ENCODE results near the gene INTS1.

The INTS1 gene

DNA sequence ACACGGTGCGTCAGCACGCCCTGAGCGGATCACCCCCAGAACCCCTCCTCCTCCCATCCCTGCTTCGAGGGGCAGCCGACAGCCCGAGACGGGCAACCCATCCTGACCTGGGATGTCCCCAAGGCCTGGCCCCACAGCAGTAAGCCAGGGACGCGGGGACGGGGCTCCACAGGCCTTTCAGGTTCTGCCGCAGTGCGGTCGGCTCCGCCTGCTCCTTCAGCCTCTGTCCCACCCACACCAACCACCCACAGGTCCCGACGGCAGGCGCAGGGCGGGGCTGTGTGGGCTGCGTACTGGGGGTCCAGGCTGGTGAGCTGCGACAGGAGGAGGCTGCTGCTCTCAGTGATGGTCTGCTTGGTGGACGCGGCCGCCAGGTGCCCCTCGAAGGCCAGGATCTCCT is 16.7 kb downstream of the INTS1 start:
- Mint-ChIP-seq H3K4me1 (ENCODE audit: low read depth) (no peaks in the 10 kb centered on the region), H3K36me3 (ENCODE audit: low read depth) (peaks cover 100% of the 10 kb centered on the region), H3K4me3 (no peak overlapping the region), H3K27me3 (no peaks in the 10 kb centered on the region), H3K9me3 (no peaks in the 10 kb centered on the region), H3K27ac (no peak overlapping the region)
- intact Hi-C loops (cut with micrococcal nuclease) = no loop called here

DNA sequence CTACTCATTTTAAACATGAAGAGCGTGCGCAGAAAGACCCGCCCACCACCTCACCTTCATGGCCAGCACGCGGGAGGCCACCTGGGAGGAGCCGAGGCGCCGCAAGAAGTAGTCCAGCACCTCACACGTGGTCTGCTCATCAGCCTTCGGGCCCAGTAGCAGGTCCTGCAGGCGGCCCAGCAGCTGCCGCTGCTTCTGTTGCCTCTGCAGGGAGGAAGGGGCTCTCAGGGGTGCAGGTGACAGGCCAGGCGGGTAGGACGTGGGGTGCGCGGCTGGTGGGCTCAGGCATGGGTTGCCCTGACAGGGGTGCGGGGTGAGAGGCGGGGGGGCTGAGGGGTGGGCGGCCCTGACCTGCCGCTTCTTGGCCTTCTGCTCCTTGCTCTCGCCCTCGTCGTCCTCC is 17.6 kb downstream of the INTS1 start:
- intact Hi-C loops (cut with micrococcal nuclease) = no loop called here
- Mint-ChIP-seq H3K27ac (no peak overlapping the region), H3K4me3 (no peak overlapping the region), H3K9me3 (no peaks in the 10 kb centered on the region), H3K4me1 (ENCODE audit: low read depth) (no peaks in the 10 kb centered on the region), H3K36me3 (ENCODE audit: low read depth) (peaks cover 100% of the 10 kb centered on the region), H3K27me3 (no peaks in the 10 kb centered on the region)

DNA sequence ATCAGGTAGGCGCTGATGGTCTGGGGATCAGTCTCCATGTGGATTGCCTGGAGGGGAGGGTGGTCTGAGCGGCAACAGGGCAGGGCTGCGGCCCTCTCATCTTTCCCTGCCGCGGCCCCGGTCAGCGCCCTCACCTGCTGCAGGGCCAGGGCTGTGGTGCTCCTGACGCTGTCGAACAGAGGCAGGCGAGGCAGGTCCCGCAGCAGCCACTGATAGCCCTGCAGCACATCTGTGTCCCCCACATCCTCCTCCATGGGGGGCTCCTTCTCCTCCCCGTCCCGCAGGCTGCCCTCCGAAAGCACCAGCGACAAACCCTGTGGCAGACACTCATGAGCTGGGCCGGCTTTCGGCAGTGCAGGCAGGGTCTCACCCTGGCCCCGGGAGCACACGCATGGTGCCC is 19.0 kb downstream of the INTS1 start:
- no peaks in the 10 kb centered on the region for H3K9me3 Mint-ChIP-seq
- no peak overlapping the region for H3K4me3 Mint-ChIP-seq
- no peaks in the 10 kb centered on the region for H3K27me3 Mint-ChIP-seq
- no peaks in the 10 kb centered on the region for H3K4me1 Mint-ChIP-seq (ENCODE audit: low read depth)
- H3K36me3 Mint-ChIP-seq (ENCODE audit: low read depth) = peaks cover 100% of the 10 kb centered on the region
- H3K27ac Mint-ChIP-seq = no peak overlapping the region
- intact Hi-C loops (cut with micrococcal nuclease) = no loop called here

DNA sequence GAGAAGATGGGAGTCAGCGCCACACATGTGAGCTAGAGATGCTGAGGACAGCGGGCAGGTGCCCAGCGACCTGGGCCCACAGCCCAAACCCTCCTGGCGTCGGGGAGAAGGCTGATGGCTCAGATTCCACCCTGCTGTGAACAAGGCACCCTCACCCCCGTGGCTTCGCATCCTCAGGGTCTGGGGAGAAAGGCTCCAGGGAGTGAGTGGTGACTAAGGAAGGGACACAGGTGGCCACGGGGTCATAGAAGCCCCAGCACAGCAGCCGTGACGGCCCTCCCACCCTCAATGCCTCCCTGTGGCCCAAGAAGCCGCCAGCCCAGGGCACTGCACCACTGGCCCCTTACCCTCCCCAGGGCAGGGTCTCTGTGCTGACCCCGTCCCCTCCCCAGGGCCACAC is 19.6 kb downstream of the INTS1 start:
- Mint-ChIP-seq H3K27ac (no peak overlapping the region), H3K4me3 (no peak overlapping the region), H3K9me3 (no peaks in the 10 kb centered on the region), H3K27me3 (no peaks in the 10 kb centered on the region), H3K4me1 (ENCODE audit: low read depth) (no peaks in the 10 kb centered on the region), H3K36me3 (ENCODE audit: low read depth) (peaks cover 100% of the 10 kb centered on the region)
- intact Hi-C loops (cut with micrococcal nuclease) = no loop called here

DNA sequence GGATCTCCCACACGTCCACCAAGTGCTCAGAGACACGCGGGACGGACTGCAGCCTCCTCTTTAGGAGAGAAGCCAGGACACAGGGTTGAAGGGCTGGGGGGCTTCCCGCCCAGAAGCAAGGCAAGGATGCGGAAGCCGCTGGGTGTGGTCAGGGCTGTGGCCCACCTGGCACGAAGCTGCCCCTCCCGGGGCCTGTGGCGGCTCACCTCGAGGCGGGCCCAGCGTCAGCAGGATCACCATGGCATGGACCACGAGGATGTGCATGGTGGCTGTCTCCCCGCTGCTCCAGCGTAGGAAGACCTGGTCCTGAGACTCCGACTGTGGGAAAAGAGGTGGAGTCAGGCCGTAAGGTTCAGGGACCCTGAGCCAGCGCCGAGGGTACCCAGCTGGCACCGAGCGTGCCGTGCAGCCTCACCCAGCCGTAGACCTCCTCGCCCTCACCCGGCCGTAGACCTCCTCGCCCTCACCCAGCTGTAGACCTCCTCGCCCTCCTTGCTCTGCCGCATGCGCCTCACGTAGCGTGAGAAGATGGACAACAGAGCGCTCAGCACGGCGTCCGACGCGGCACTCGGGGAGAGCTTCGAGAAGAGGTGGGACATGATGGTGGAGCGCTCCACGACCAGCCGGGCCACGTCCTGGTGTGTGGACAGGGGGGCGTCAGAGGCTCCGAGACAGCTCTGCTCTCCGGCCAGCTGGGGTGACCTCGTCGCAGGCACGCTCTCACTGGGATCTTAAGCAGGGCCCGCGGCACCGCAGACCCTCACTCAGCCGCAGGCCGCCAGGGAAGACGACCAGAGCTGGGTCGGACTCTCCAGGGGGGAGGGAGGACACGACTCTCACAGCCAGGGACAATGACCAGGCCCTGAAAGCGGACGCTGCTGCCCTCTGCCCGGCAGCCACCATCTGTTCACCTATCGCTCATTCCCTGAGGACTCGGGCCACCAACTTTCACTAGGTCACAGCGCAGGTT is 20.4 kb downstream of the INTS1 start:
- Mint-ChIP-seq H3K27me3 (no peaks in the 10 kb centered on the region), H3K4me3 (no peak overlapping the region), H3K4me1 (ENCODE audit: low read depth) (no peaks in the 10 kb centered on the region), H3K27ac (no peak overlapping the region), H3K36me3 (ENCODE audit: low read depth) (peaks cover 100% of the 10 kb centered on the region), H3K9me3 (no peaks in the 10 kb centered on the region)
- intact Hi-C loops (cut with micrococcal nuclease) = no loop called here

DNA sequence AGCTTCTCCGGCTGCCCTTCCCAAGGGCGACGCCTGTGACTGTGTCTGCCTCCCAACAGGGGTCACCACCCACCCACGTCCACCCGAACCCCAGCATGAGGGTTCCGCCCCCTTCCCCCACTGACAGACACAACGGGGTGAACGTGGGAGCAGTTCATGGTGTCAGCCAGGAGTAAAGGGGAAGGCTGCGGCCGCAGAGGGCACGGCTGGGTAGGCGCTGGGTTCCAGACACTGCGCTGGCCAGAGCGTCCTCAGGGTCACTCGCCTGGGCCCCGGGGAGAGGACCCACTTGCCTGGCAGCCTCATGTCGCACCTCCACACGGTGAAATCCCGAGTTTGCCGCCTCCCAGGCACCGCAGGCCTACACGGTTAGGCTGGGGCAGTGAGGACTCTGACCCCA is 21.1 kb downstream of the INTS1 start:
- Mint-ChIP-seq H3K4me3 (no peak overlapping the region), H3K4me1 (ENCODE audit: low read depth) (no peaks in the 10 kb centered on the region), H3K9me3 (no peaks in the 10 kb centered on the region), H3K36me3 (ENCODE audit: low read depth) (peaks cover 100% of the 10 kb centered on the region), H3K27me3 (no peaks in the 10 kb centered on the region), H3K27ac (no peak overlapping the region)
- intact Hi-C loops (cut with micrococcal nuclease) = no loop called here

DNA sequence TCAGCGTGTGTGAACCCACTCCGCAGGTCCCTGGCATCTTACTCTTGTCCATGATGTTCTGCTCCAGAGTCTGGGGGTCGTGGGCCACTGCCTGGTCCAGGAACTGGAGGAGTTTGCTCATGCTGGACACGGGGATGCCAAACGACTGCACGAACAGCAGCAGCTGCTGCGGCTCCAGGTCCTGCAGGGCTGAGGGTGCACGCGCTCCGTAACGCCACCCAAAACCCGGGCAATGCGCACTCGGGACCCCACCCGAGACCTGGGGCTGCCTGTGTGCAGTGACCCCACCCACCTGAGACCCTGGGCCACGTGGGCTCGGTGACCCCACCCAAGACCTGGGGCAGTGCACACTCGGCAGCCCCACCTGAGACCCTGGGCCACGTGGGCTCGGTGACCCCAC is 22.9 kb downstream of the INTS1 start:
- H3K36me3 Mint-ChIP-seq (ENCODE audit: low read depth) = peaks cover 100% of the 10 kb centered on the region
- no peaks in the 10 kb centered on the region for H3K27me3 Mint-ChIP-seq
- no peaks in the 10 kb centered on the region for H3K4me1 Mint-ChIP-seq (ENCODE audit: low read depth)
- H3K4me3 Mint-ChIP-seq = no peak overlapping the region
- intact Hi-C loops (cut with micrococcal nuclease) = no loop called here
- H3K27ac Mint-ChIP-seq = no peak overlapping the region
- no peaks in the 10 kb centered on the region for H3K9me3 Mint-ChIP-seq

DNA sequence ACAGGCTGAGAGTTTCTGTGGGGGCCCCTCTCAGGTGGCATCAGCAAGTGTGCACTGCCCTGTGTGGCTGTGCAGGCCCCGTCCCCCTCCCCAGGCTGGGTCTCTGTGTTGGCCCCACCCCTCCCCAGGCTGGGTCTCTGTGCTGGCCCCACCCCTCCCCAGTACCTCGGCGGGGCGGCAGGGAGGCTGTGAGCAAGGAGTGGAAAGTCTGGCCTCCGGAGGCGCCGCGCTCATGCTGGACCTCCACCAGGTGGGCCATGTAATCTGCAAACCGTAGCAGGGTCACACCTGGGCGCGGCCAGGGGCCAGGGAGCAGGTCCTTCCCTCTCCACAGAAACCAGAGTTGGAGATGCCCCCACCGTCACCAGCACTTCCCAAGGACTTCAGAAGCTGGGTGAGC is 23.5 kb downstream of the INTS1 start:
- Mint-ChIP-seq H3K27me3 (no peaks in the 10 kb centered on the region), H3K4me1 (ENCODE audit: low read depth) (no peaks in the 10 kb centered on the region), H3K4me3 (no peak overlapping the region), H3K27ac (no peak overlapping the region), H3K9me3 (no peaks in the 10 kb centered on the region), H3K36me3 (ENCODE audit: low read depth) (peaks cover 100% of the 10 kb centered on the region)
- intact Hi-C loops (cut with micrococcal nuclease) = no loop called here

DNA sequence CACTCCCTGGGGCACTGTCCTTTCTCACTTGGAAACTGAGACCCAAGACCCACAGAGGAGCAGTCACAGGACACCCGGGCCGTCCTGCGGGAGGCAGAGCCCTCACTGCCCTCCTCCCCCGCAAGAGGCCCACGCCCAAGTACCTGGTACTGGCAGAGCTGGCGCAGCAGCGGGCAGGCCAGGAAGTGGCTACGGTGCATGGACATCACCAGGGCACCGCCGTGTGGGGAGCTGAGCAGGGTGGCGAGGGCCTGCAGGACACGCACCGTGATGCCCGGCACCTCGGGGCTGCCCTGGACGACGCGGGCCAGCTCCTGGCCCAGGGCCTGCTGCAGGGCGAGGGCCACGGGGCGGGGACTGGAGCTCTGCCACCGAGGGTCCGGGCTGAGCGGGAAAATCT is 24.9 kb downstream of the INTS1 start:
- Mint-ChIP-seq H3K27me3 (no peaks in the 10 kb centered on the region), H3K9me3 (no peaks in the 10 kb centered on the region), H3K4me1 (ENCODE audit: low read depth) (no peaks in the 10 kb centered on the region), H3K36me3 (ENCODE audit: low read depth) (peaks cover 100% of the 10 kb centered on the region), H3K27ac (no peak overlapping the region), H3K4me3 (no peak overlapping the region)
- intact Hi-C loops (cut with micrococcal nuclease) = loop anchor here (10.0 kb wide), 1 partner anchor 254 kb away; no protein-coding TSS in a partner anchor

DNA sequence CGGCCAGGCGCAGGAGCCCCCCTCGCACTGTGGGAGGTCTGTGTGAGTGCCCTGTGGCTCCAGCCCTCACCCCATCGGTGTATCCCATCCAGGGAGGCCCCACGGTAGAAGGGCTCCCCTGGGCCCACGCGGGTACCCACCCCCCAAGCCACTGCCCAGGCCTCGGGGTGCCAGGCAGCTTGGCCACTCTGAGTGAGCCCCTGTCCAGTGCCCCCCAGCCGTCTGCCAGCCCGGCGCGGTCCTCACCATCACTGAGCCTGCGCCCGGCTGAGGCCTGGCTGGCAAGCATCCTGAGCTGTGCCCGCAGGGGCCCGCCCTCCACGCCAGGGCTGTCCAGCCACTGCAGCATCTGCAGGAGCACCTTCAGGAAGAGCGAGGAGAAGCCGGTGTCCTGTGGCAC is 25.7 kb downstream of the INTS1 start:
- Mint-ChIP-seq H3K36me3 (ENCODE audit: low read depth) (peaks cover 99% of the 10 kb centered on the region), H3K9me3 (no peaks in the 10 kb centered on the region), H3K4me3 (no peak overlapping the region), H3K4me1 (ENCODE audit: low read depth) (peaks cover 5% of the 10 kb centered on the region), H3K27ac (no peak overlapping the region), H3K27me3 (no peaks in the 10 kb centered on the region)
- intact Hi-C loops (cut with micrococcal nuclease) = loop anchor here (10.0 kb wide), 1 partner anchor 254 kb away; no protein-coding TSS in a partner anchor

DNA sequence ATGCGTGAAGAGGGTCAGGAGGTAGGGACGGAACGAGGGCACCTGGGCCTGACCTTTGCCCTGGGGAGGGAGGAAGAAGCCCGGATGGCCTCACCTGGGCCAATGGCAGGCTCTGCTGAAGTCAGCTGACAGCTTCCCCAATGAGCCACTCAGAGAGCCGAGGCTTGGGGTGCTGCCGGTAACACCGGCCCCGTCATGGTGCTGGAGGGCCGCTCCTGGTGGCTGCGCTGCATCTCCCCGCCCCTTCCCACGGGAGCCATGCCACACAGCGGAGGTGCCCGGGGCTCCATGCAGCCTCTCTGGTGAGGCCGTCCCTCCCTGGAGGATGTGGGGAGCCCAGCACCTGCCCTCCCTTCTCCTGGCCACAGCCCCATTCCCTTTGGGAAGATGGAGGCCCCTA is 27.3 kb downstream of the INTS1 start:
- H3K27me3 Mint-ChIP-seq = no peaks in the 10 kb centered on the region

DNA sequence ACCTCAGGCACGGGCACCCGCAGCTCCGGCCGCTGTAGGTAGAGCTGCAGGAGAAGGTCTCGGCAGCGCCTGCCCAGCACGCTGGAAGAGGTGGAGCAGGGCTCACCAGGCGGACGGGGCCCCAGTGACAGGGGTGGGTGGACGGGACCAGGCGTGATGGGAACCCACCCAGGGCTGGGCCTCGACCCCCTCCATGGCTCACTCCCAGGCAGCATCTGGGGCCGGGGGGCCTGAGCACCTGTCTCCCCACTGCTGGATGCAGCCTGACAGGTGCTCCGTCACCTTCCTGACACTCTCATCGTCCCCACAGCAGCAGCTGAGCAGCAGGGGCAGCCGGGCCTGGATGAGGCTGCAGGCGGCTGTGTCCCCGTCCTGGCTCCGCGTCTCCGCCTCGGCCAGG is 28.2 kb downstream of the INTS1 start:
- Mint-ChIP-seq H3K4me3 (no peak overlapping the region), H3K27me3 (no peaks in the 10 kb centered on the region), H3K9me3 (no peaks in the 10 kb centered on the region), H3K4me1 (ENCODE audit: low read depth) (peaks cover 5% of the 10 kb centered on the region), H3K36me3 (ENCODE audit: low read depth) (peaks cover 99% of the 10 kb centered on the region), H3K27ac (no peak overlapping the region)
- intact Hi-C loops (cut with micrococcal nuclease) = loop anchor here (10.0 kb wide), 1 partner anchor 251 kb away; no protein-coding TSS in a partner anchor

More for the DNA sequence above, 27.3 kb downstream of the INTS1 start:
- Mint-ChIP-seq H3K4me3 (no peak overlapping the region), H3K27ac (no peak overlapping the region), H3K9me3 (no peaks in the 10 kb centered on the region), H3K4me1 (ENCODE audit: low read depth) (peaks cover 5% of the 10 kb centered on the region), H3K36me3 (ENCODE audit: low read depth) (peaks cover 99% of the 10 kb centered on the region)
- intact Hi-C loops (cut with micrococcal nuclease) = loop anchor here (10.0 kb wide), 1 partner anchor 252 kb away; no protein-coding TSS in a partner anchor

DNA sequence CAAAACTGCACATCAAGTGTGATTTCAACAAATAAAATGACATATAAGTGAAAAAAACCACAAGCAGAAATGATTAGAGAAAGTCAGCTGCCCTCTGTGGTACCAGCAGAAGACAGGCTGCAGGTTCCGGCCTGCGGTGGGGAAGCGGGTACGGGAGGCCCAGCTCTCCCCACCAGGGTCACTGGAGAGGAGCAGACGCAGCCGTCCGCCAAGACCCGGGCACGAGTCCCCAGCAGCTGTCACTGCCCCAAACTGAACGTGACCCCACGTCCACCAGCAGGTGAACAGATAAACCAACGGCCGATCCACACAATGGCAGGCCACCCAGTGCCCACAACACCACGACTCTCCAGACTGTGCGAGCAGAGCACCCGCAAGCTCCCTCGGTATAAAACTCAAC is 28.8 kb downstream of the INTS1 start:
- intact Hi-C loops (cut with micrococcal nuclease) = loop anchor here (10.0 kb wide), 1 partner anchor 251 kb away; no protein-coding TSS in a partner anchor
- Mint-ChIP-seq H3K4me1 (ENCODE audit: low read depth) (peaks cover 5% of the 10 kb centered on the region), H3K36me3 (ENCODE audit: low read depth) (peaks cover 99% of the 10 kb centered on the region), H3K27ac (no peak overlapping the region), H3K4me3 (no peak overlapping the region), H3K9me3 (no peaks in the 10 kb centered on the region), H3K27me3 (no peaks in the 10 kb centered on the region)

DNA sequence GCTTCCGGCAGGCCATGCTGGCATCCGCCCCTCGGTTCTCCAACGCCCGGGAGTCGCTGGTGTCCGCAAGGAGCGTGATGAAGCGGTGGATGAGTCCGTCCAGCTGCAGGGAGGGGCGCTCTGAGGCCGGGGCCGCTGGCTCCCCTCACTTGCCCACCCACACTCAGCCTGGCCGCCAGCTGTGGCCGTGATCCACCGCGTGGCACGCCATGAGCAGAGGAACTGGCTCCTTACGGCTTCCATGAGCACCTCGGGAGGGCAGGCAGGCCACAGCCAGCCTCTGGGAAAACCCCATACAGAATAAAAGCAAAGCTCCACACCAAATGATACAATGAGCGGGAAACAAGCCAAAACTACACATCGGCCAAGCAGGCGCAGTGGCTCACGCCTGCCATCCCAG is 29.5 kb downstream of the INTS1 start:
- H3K27me3 Mint-ChIP-seq = no peaks in the 10 kb centered on the region
- peaks cover 5% of the 10 kb centered on the region for H3K4me1 Mint-ChIP-seq (ENCODE audit: low read depth)
- no peak overlapping the region for H3K4me3 Mint-ChIP-seq
- no peaks in the 10 kb centered on the region for H3K9me3 Mint-ChIP-seq
- intact Hi-C loops (cut with micrococcal nuclease) = loop anchor here (5.0 to 10.0 kb wide), 2 partner anchors 42 to 250 kb away; no protein-coding TSS in a partner anchor
- H3K27ac Mint-ChIP-seq = no peak overlapping the region
- H3K36me3 Mint-ChIP-seq (ENCODE audit: low read depth) = peaks cover 99% of the 10 kb centered on the region

All from dendritic cell treated with granulocyte-macrophage colony-stimulating factor and Interleukin-4, amounts not matched to agents 40 ng/mL and 50 ng/mL, for 4 days (primary cell).